Measurements from ENCODE around the gene ABCC4.

Gene ABCC4

GRCh38 chr13:95099541-95099940 is 201.7 kb downstream of the ABCC4 start:
- no peak for DNase-seq

- DNase-seq: no peak
These were observed 202.3 kb downstream of the ABCC4 start for GRCh38 chr13:95098916-95099315.

GRCh38 chr13:95091755-95092154 is 209.5 kb downstream of the ABCC4 start:
- no peak for DNase-seq

GRCh38 chr13:95087746-95088305 is 213.4 kb downstream of the ABCC4 start:
- DNase-seq: no peak

GRCh38 chr13:95086761-95087160 is 214.5 kb downstream of the ABCC4 start:
- DNase-seq: no peak

GRCh38 chr13:95083758-95084157 is 217.5 kb downstream of the ABCC4 start:
- no peak for DNase-seq

GRCh38 chr13:95083066-95083465 is 218.2 kb downstream of the ABCC4 start:
- DNase-seq: no peak

GRCh38 chr13:95075506-95075905 is 225.7 kb downstream of the ABCC4 start:
- DNase-seq: no peak

GRCh38 chr13:95074820-95075219 is 226.4 kb downstream of the ABCC4 start:
- no peak for DNase-seq

- DNase-seq: no peak
These were observed 227.4 kb downstream of the ABCC4 start for GRCh38 chr13:95073747-95074311.

- DNase-seq: no peak
These were observed 233.9 kb downstream of the ABCC4 start for GRCh38 chr13:95067303-95067702.

- DNase-seq: no peak
These were observed 241.2 kb downstream of the ABCC4 start for GRCh38 chr13:95060014-95060519.

GRCh38 chr13:95059306-95059705 is 241.9 kb downstream of the ABCC4 start:
- no peak for DNase-seq

GRCh38 chr13:95058680-95059079 is 242.6 kb downstream of the ABCC4 start:
- no peak for DNase-seq

GRCh38 chr13:95056266-95056665 is 245.0 kb downstream of the ABCC4 start:
- DNase-seq: no peak

- DNase-seq: no peak
These were observed 250.2 kb downstream of the ABCC4 start for GRCh38 chr13:95050800-95051615.

GRCh38 chr13:95049772-95050171 is 251.5 kb downstream of the ABCC4 start:
- DNase-seq: no peak

- DNase-seq: no peak
These were observed 256.6 kb downstream of the ABCC4 start for GRCh38 chr13:95044452-95045205.

- no peak for DNase-seq
These were observed 261.8 kb downstream of the ABCC4 start for GRCh38 chr13:95039415-95039814.

GRCh38 chr13:95038949-95039348 is 262.3 kb downstream of the ABCC4 start:
- DNase-seq: no peak

- no peak for DNase-seq
These were observed 265.7 kb downstream of the ABCC4 start for GRCh38 chr13:95035311-95036109.

GRCh38 chr13:95033890-95034289 is 267.4 kb downstream of the ABCC4 start:
- no peak for DNase-seq

- DNase-seq: no peak
These were observed 269.1 kb downstream of the ABCC4 start for GRCh38 chr13:95032121-95032520.

Data from NCI-H1105 treated with DMSO at 0.1 percent for 48 hours (cell line).